CD14-positive monocyte (primary cell): Measurements from ENCODE around the gene BBS9. TPM values are rescaled to one million over a fixed set of nuclear protein-coding genes. Genes with fewer than 3 reads are reported as not detected.

Source experiments
- DNase-seq, 3 donors: peaks; one replicate each; pipeline ENCODE4 v3.0.0-alpha.2; 2011 to 2022
- H2AFZ ChIP-seq: 2 replicates; pipeline ENCODE4 v1.6.0; 2012; ENCODE audit warnings: mild to moderate bottlenecking, low read depth, low read length, inconsistent platforms; ENCODE audit not compliant: insufficient read depth, poor library complexity, severe bottlenecking
- H3K27ac ChIP-seq, 2 donors: 1 replicate in 1 of 2; 2 replicates in 1 of 2; pipeline ENCODE4 v1.5.1; 2012 to 2013; ENCODE audit warnings: low read length in 2 of 2, control low read depth in 1 of 2, inconsistent platforms in 1 of 2, low read depth in 1 of 2, mild to moderate bottlenecking in 1 of 2
- H3K27me3 ChIP-seq, 2 donors: one replicate each; pipeline versions ENCODE4 v1.6.0 to v1.6.1; 2011 to 2013; ENCODE audit warnings: low read length in 2 of 2; ENCODE audit not compliant: control insufficient read depth in 2 of 2, insufficient read depth in 2 of 2
- H3K36me3 ChIP-seq, 2 donors: replicated peaks in 1 of 2; 1 replicate in 1 of 2; 2 replicates in 1 of 2; pipeline versions ENCODE4 v1.5.1 to v1.6.1; 2012 to 2013; ENCODE audit warnings: low read length in 2 of 2, control low read depth in 1 of 2, inconsistent platforms in 1 of 2, mild to moderate bottlenecking in 1 of 2; ENCODE audit not compliant: insufficient read depth in 2 of 2, control insufficient read depth in 1 of 2
- H3K4me1 ChIP-seq, 2 donors: 1 replicate in 1 of 2; 2 replicates in 1 of 2; pipeline versions ENCODE4 v1.5.1 to v1.6.1; 2012 to 2013; ENCODE audit warnings: low read length in 2 of 2, control low read depth in 1 of 2, inconsistent platforms in 1 of 2, mild to moderate bottlenecking in 1 of 2, moderate library complexity in 1 of 2; ENCODE audit not compliant: insufficient read depth in 2 of 2, control insufficient read depth in 1 of 2
- H3K4me2 ChIP-seq: replicated peaks from 2 replicates; pipeline ENCODE3; 2012; ENCODE audit warnings: low read length, moderate library complexity, mild to moderate bottlenecking; ENCODE audit not compliant: poor library complexity, severe bottlenecking; ENCODE audit errors: extremely low read depth
- H3K4me3 ChIP-seq, 3 experiments: fragments of 200-600 bp in 1 of 3; sonication (generic) in 1 of 3; replicated peaks in 1 of 3; 1 replicate in 2 of 3; 2 replicates in 1 of 3; pipeline ENCODE4 v1.5.1; 2011 to 2013; ENCODE audit warnings: low read length in 3 of 3, mild to moderate bottlenecking in 3 of 3, control low read depth in 2 of 3, low read depth in 2 of 3, inconsistent platforms in 1 of 3, moderate library complexity in 1 of 3
- H3K79me2 ChIP-seq: 2 replicates; pipeline ENCODE4 v1.6.0; 2012; ENCODE audit warnings: mild to moderate bottlenecking, control low read depth, inconsistent platforms, low read length, moderate library complexity; ENCODE audit not compliant: insufficient read depth
- H3K9ac ChIP-seq: 2 replicates; pipeline ENCODE4 v1.6.0; 2017; ENCODE audit warnings: low read length, mild to moderate bottlenecking; ENCODE audit not compliant: insufficient read depth, poor library complexity, severe bottlenecking
- H3K9me3 ChIP-seq, 2 donors: replicated peaks in 1 of 2; 1 replicate in 1 of 2; 2 replicates in 1 of 2; pipeline versions ENCODE4 v1.5.1 to v1.6.1; 2012 to 2013; ENCODE audit warnings: low read length in 2 of 2, control low read depth in 1 of 2; ENCODE audit not compliant: control insufficient read depth in 1 of 2, insufficient read depth in 1 of 2
- H4K20me1 ChIP-seq: 2 replicates; pipeline ENCODE4 v1.6.0; 2012; ENCODE audit warnings: mild to moderate bottlenecking, low read length, control low read depth, moderate library complexity; ENCODE audit not compliant: insufficient read depth
- H3K27ac Mint-ChIP-seq, 7 donors: one replicate each; pipeline ENCODE4 v1.8.0; 2020; ENCODE audit warnings: mild to moderate bottlenecking in 7 of 7, mixed read lengths in 7 of 7, moderate library complexity in 6 of 7, inconsistent platforms in 2 of 7
- H3K27me3 Mint-ChIP-seq, 3 donors: one replicate each; pipeline ENCODE4 v1.8.0; 2021 to 2022; ENCODE audit warnings: low read depth in 3 of 3, mild to moderate bottlenecking in 3 of 3, mixed read lengths in 3 of 3, moderate library complexity in 3 of 3, inconsistent platforms in 1 of 3
- H3K36me3 Mint-ChIP-seq, 2 donors: one replicate each; pipeline ENCODE4 v1.8.0; 2020; ENCODE audit warnings: mixed read lengths in 2 of 2, inconsistent platforms in 1 of 2, mild to moderate bottlenecking in 1 of 2
- H3K4me1 Mint-ChIP-seq: one replicate; pipeline ENCODE4 v1.8.0; 2020; ENCODE audit warnings: mild to moderate bottlenecking, mixed read lengths
- H3K4me3 Mint-ChIP-seq, 2 donors: one replicate each; pipeline ENCODE4 v1.8.0; 2020; ENCODE audit warnings: mild to moderate bottlenecking in 2 of 2, mixed read lengths in 2 of 2, moderate library complexity in 1 of 2
- H3K9me3 Mint-ChIP-seq, 7 donors: one replicate each; pipeline ENCODE4 v1.8.0; 2020 to 2022; ENCODE audit warnings: mixed read lengths in 7 of 7, mild to moderate bottlenecking in 6 of 7, moderate library complexity in 6 of 7, inconsistent platforms in 2 of 7
- CTCF ChIP-seq: fragments of 200-600 bp; IDR thresholded peaks from one replicate; pipeline ENCODE4 v1.8.0; 2022; ENCODE audit warnings: antibody characterized with exemption, mild to moderate bottlenecking
- WGBS: methylation state at CpG from one replicate; pipeline ENCODE4 v1.1.5; 2013; ENCODE audit warnings: missing lambda C conversion rate; ENCODE audit not compliant: insufficient coverage; 5-methylcytosine and 5-hydroxymethylcytosine counted together
- intact Hi-C, 2 donors: fragments of 100-400 bp; cut with micrococcal nuclease; formaldehyde crosslinking; loops; one replicate each; pipeline versions ENCODE4 v1.15.0 to v1.15.1; 2023
- polyA plus RNA-seq, 3 donors: library from polyadenylated mRNA; depleted of rRNA in 1 of 3; unstranded in 2 of 3; stranded (reverse) in 1 of 3; fragments of 300-500 nt in 2 of 3; fragments of >200 nt in 1 of 3; fragmentation: Illumina TruSeq in 2 of 3; gene quantifications; 1 replicate in 2 of 3; 2 replicates in 1 of 3; pipeline ENCODE4 v1.2.3, GENCODE V29; 2012 to 2021

BBS9 gene
- polyA plus RNA-seq, 3 donors = 4.9 to 7.5 (median 6.8) TPM

GRCh38 chr7:33109758-33110238, 19.6 kb upstream of the BBS9 start:
- Histone ChIP-seq H3K4me3 (peak overlapping the region; percentile 23 to 88 (median 41)), H3K27ac (no peak overlapping the region), H3K9ac (peak overlapping the region; percentile 40), H2AFZ (peak overlapping the region; percentile 86), H3K4me2 (peak overlapping the region; percentile 91), H4K20me1 (peaks cover 33% of the 10 kb centered on the region), H3K27me3 (peaks cover 7 to 8% of the 10 kb centered on the region in 2 donors), H3K36me3 (no peaks in the 10 kb centered on the region), H3K9me3 (no peaks in the 10 kb centered on the region), H3K4me1 (peaks cover 22 to 30% of the 10 kb centered on the region in 2 donors), H3K79me2 (peaks cover 42% of the 10 kb centered on the region)
- intact Hi-C loops = loop anchor here in 1 of 2 donors (5.0 kb wide), 1 partner anchor 47 kb away; the partner anchor contains the start of gene NT5C3A
- Mint-ChIP-seq H3K4me3 (peak overlapping the region; percentile 76 to 78), H3K4me1 (peaks cover 27% of the 10 kb centered on the region), H3K27ac (no peak overlapping the region), H3K36me3 (peaks cover 0 to 1% of the 10 kb centered on the region in 2 donors), H3K9me3 (peaks cover 0 to 2% (median 0%) of the 10 kb centered on the region in 7 donors), H3K27me3 (peaks cover 15 to 19% (median 19%) of the 10 kb centered on the region in 3 donors)
- TF ChIP-seq CTCF = no peak
- peak; percentile 26 to 61 (median 29) for DNase-seq
- WGBS = 26% methylated on average over 6 of the region's 11 CpGs

GRCh38 chr7:33111614-33112013, 17.8 kb upstream of the BBS9 start:
- H3K4me2 ChIP-seq = no peak overlapping the region
- H3K27ac Mint-ChIP-seq = no peak overlapping the region
- H3K9ac ChIP-seq = no peak overlapping the region
- H3K4me1 ChIP-seq = peaks cover 22 to 30% of the 10 kb centered on the region in 2 donors
- H3K27me3 ChIP-seq = peaks cover 7 to 8% of the 10 kb centered on the region in 2 donors
- no peak overlapping the region for H3K27ac ChIP-seq
- no peak overlapping the region for H3K4me3 ChIP-seq
- H3K36me3 Mint-ChIP-seq = no peaks in the 10 kb centered on the region
- H3K27me3 Mint-ChIP-seq = peaks cover 16 to 19% (median 19%) of the 10 kb centered on the region in 3 donors
- TF ChIP-seq CTCF = no peak
- H4K20me1 ChIP-seq = peaks cover 16% of the 10 kb centered on the region
- no peak for DNase-seq
- H3K4me1 Mint-ChIP-seq = peaks cover 27% of the 10 kb centered on the region
- peak overlapping the region in 1 of 2 donors; percentile 8 for H3K4me3 Mint-ChIP-seq
- intact Hi-C loops = no loop called here
- peaks cover 24% of the 10 kb centered on the region for H3K79me2 ChIP-seq
- H3K9me3 Mint-ChIP-seq = peaks cover 0 to 2% (median 0%) of the 10 kb centered on the region in 7 donors
- WGBS = 88% methylated on average over 2 of the region's 3 CpGs
- no peaks in the 10 kb centered on the region for H3K36me3 ChIP-seq
- no peaks in the 10 kb centered on the region for H3K9me3 ChIP-seq
- peak overlapping the region; percentile 53 for H2AFZ ChIP-seq
